Stimulated activated CD8-positive, alpha-beta memory T cell treated with anti-CD3 and anti-CD28 coated beads, Interleukin-4, amount 100 ng/mL, for 1 hour (primary cell): ENCODE measurements around the gene COPZ1.

Source experiments
- DNase-seq, 2 donors: peaks; one replicate each; pipeline ENCODE4 v3.0.0-alpha.2; 2020; ENCODE audit warnings: low read depth in 2 of 2, low spot score in 1 of 2

The COPZ1 gene

GRCh38 chr12:54358191-54358944 is 33.4 kb downstream of the COPZ1 start:
- no peak for DNase-seq

- DNase-seq, result peak; percentile 73 to 86
Observed at GRCh38 chr12:54358945-54359761, 34.2 kb downstream of the COPZ1 start.

DNA sequence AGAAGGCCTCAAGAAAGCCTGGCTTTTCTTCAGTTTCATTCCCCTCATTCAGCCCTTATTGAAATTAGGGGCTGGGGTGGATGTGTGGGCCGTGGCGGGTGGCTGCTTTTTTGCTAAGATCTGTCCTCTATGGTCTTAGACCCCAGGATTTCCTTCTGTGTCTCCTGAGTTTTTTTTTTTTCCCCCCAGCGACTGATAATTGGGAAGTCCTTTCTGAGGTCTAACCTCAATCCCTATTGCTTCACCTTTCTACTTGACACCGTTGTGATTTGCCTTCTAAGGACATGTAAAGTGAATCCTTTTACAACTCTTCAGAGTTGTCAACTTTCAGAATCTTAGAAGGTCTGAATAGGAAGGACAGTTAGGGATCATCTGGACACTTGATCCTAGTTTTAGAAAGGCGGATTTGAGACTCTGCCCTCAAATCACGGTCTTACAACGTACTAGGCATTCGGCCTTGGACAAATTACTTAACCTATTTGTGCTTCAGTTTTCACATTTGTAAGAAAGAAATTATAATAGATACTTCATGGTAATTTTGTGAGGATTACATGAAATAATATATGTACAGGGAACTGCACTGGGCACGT is 34.9 kb downstream of the COPZ1 start:
- DNase-seq, result no peak

DNA sequence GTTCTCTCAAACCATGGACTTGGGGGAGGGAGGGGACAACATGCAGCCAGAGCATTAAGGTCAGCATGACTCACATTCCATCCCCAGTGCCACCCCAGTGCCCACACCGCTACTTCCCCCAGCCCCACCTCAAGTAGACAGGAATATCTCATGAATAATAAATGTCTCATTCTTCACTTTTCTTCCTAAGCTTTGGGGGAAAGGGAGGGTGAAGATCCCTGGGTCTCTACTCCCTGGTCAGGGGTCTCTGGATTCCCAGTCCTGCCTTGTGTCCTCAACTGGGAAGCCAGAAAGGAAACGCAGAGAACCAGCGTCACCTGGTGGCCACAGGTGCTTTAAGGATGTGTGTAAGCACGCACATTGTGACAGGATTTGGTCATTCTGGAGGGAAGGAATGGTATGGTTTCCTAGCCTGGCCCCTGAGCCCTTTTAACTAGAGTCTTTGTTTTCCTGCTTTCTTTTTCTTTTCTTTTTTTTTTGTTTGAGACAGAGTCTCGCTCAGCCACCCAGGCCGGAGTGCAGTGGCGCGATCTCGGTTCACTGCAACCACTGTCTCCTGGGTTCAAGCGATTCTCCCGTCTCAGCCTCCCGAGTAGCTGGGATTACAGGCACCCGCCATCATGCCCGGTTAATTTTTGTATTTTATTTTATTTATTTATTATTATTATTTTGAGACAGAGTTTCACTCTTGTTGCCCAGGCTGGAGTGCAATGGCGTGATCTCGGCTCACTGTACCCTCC is 36.0 kb downstream of the COPZ1 start:
- peak in 1 of 2 donors; percentile 24 for DNase-seq

DNA sequence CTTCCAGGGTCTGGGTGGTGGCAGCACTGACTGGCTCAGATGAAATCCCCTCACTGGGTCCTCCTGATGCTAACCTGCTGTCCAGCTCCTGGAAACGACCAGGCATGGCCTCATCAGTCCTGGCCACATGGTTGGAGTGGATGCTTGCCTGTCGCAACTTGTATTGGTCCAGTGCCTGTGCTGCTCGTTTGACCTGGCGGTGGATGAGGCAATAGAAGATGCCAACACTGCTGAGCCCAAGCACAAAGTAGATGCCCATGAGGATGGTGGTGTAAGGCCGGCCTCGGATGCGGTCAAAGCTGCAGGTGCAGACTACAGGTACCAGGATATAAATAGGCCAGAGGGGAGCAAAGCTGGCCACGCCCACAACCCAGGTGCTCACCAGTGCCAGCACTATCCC is 38.1 kb downstream of the COPZ1 start:
- DNase-seq, result no peak

DNA sequence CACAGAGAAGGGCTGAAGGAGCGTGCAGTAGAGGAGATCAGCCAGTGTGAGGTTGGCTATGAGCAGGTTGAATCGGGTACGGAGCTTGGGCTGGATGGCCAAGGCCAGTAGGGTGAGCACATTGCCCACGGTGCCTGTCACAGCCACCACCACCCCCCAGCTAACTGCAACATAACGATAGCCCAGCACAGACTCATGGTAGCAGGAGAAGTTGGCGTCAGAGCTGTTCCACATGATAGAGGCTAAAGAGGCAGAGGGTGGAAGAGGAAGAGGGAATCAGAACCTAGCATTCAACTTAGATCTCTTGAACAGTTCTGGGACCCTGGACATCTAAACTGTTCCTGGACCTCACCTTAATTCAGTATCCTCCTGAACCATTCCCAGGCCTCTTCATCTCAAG is 38.7 kb downstream of the COPZ1 start:
- DNase-seq, result no peak

- DNase-seq, result no peak
Observed at GRCh38 chr12:54364413-54364812, 39.5 kb downstream of the COPZ1 start, which contains the start of gene GPR84. Gene GPR84 (minus strand): TSS chr12:54364486. CDS start chr12:54363851, 635 bp downstream.

GRCh38 chr12:54368025-54368708 is 43.2 kb downstream of the COPZ1 start:
- DNase-seq, result no peak

- peak; percentile 74 to 83 for DNase-seq
Observed at GRCh38 chr12:54368709-54369596, 44.0 kb downstream of the COPZ1 start.

DNA sequence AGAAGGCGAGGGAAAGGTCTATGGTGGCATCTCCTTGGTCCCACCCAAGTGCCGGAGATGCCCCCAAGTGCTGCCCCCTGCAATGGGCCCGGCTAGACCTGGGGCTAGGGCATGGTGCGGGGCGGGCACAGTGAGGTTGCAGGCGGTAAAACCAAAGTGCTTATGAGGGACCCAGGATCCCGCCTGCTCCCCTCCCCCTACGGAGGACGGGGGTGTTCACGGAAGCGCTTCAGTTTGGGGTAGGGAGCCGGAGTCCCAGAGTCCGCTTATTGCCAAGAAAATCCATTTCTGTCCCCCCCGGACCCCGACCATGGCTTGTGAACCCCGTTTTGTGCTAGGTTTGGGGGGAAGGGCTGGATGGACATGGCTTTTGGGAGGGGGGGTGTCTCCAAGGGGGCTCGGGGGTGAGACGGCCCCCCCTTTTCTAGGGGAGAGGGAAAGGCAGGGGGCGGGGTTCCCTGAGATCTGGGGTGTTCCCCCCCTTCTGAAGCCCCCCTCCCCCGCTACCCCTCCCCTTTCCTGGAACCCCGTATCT is 44.7 kb downstream of the COPZ1 start:
- no peak for DNase-seq

GRCh38 chr12:54370171-54370730 is 45.3 kb downstream of the COPZ1 start:
- no peak for DNase-seq

DNA sequence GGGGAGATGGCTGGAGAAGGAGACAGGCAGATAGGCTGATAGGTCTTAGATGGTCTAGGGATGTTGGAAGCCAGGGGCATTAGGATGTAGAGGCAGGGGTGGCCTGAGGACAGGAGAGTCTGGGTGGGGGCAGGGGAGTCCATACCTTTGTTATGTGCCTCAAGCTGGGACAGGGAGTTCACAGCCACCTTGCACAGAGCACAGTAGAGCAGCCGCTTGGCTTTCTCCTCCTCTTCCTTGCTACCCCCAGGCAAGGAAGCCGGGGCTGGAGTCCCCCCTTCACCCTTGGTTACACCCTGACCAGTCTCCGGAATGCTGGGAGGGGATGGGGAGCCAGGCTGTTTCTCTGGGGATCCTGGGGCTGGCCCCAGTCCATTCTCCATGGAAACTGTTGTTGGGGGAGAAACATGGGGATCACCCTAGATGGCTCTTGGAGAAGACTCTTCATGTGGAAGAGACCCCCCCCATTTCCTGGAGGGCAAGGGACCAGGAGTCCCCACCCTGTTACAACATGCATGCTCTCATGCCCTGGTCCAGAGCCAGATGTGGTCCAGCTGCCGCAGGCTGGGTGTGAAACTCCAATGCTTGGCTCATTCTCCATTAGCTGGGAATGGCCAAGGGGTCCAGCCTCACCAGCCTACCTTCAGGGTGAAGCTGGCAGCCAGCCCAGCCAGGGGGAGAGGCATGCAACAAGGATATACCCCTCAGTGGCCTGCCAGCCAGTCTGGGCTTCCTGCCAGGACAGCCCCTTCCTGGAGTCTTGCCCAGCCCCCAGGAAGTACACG is 46.6 kb downstream of the COPZ1 start:
- no peak for DNase-seq

- DNase-seq, result no peak
Observed at GRCh38 chr12:54372113-54372806, 47.3 kb downstream of the COPZ1 start.

- DNase-seq, result no peak
Observed at GRCh38 chr12:54373649-54374561, 49.0 kb downstream of the COPZ1 start.

DNA sequence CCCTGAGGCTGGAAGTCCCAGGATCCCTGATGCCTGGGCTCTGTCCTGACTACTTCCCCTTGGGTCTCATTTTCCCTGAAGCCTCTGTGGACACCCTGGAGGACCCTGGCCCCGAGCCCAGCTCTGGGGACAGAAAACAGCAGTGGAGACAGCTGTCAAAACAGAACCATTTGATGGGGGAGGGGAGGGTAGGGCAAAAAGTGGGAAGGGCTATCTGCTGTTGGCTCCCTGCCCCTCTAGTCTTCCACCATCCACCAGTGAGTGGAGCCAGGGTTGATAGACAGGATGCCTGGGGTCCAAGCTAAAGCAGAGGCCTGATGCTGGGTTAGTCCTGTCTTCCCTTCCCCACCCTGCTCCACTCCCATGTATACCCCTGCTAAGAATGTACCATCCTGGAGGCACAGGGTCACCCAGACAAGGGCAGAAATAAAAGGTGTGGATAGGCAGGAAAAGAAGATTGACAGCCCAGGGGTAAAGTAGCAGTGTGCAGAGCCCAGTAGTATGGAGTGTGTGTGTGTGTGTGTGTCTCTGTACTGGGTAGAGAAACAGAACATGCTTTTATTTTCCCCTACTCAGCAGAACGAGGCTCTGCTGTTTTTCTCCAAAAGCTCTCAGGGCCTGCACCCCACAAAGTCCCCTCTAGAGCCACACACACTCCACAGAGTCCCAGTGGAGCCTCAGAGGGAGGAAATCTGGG is 49.8 kb downstream of the COPZ1 start:
- no peak for DNase-seq

DNA sequence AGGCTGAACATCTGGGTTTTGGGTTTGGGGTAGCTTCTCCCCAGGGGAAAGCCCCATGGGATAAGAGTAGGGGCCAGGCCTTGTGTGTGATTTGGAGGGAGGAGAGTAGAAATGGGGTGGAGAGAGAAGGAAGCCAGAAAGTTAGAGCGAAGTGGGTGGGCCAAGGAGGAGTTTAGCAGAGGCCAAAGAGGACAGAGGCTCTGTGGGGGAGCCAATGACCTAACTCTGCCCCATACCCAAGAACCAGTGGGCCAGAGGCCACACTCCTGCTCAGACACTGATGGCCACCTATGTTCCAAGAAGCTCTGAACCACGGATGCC is 50.3 kb downstream of the COPZ1 start:
- DNase-seq, result no peak
